ENCODE data around the gene ABLIM2.

ABLIM2 gene

DNA sequence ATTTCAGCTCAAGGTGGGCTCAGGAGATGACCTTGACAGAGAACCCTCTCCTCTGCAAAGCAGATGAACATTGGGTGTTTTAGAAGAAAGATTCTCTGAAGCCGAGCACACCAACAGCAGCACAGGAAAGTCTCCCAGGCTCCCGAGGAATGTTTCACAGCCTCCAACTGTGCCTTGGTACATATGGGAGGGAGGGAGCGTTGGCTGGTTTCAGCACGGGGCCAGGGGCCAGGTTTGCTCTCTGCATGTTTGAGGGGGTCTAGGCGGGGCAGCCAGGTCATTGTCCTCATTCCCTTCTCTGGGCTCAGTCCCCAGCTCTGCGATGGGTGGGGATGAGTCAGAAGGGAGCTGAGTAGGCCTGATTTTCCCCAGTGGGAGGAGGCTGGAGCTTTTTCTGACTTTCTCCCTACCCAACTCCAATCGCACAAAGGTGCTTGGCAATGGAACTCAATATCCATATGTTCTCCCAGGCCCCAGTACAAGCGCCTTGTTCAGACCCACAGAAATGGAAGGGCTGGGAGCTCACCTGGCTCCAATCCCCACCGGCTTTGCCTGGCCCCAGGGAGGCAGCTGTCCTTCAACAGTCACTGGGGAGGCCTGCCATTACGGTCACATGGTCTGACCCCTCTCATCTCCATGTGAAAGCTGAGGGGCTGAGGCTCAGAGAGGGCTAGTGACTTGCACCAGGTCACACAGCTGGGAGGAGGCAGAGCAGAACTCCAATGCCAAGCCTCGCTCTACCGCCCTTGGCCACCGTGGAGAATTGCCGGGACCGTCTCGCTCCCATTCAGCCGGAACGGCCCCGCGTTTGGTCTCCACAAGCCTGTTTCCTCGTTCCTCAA is 110.6 kb downstream of the ABLIM2 start:
- no peak for DNase-seq (ENCODE audit: low read depth, low spot score)

DNA sequence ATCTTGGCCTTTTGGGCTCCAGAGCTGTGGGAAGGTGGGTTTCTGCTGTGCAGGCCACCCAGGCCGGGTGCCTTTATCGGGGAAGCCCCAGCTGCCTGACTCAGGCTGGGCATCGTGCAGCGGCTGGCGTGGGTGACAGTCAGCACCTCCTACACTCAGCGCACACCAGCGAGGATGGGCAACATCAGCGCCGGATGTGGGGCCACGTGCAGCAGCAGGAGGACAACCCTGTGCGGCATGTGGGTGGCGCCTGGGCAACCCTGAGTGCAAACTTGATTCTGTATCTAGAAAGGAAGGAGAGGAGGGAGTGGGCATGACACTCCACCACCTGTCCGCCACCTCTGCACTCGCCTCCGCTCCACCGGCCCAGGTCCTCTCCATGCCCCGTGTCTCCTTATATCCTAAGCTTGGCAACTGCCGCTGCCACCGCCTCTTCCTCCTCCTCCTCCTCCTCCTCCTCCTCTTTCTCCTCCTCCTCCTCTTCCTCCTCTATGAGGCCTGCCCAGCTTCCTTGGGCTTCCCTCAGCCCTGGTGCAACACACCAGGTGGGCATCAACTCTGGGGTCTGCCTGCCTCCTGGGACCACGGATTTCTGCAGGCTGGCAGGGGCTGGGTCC is 111.6 kb downstream of the ABLIM2 start:
- no peak for DNase-seq (ENCODE audit: low read depth, low spot score)

DNA sequence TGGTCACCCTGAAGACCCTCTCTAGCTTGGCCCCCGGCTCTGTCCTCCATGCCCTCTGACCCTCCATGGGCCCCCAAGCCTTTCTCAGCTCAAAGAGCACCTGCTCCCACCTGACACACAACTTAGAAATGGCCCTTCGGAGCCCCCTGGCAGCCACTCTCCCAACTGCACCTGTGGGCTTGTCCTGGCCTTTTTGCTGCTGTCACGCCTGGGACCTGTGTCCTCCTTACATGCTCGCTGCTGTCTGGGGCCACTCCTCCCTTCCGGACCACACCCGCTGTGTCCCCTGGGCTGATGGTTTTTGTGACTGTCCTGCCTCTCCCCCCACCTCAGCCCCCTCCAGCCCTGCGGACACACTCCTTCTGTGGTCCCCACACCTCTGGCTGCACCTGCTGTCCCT is 112.7 kb downstream of the ABLIM2 start:
- no peak for DNase-seq (ENCODE audit: low read depth, low spot score)

DNA sequence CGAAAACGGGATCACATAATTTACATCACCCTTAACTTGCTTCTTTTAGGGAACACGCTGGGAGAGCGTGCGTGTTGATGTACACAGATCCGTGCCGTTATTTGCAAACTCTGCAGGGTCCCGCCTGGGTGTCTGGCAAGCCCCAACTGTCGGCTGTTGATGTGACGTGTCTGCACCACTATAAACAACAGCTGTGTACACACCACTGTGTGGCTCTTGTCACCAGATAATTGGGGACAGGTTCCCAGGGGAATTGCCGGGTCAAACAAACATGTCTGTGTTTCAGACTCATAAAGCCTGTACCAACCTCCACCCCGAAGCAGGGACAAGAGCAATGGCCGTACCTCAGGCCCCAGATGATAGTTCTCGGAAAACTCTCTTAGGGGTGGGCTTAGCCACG is 113.9 kb downstream of the ABLIM2 start:
- no peak for DNase-seq (ENCODE audit: low read depth, low spot score)

DNA sequence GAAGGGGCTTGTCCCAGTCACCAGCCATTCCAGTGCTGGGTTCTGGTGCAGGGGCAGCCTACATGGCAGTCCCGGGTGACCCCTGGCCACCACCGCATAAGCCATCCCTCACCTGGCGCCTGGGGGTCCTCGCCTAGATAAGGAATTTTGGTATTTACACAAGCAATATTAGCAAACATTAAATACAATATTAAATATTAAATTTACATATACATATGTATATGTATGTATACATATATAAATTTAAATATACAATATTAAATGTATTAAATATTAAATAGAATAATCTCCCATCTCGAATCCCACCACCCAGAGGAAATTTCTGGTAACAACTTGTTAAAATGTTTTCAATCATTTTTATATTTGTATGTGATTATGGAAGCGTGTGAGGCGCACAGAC is 114.4 kb downstream of the ABLIM2 start:
- DNase-seq (ENCODE audit: low read depth, low spot score): no peak

DNA sequence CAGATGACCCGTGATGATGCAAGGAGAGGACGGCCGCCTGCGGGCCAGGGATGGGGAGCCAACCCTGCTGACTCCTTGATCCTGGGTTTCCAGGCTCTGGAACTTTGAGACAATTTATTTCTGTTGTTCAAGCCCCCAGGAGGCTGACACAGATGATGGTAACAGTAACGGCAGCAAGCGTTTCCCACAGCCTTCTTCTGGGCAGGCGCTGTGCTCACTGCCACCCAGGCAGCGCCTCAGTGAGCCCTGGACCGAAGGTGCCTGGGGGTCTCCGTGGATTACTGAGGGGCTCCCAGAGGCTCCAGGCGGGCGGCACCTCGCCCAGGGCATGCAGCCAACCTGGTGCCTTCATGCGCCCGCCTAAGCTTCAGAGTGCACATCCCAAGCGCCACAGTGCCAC is 115.0 kb downstream of the ABLIM2 start:
- DNase-seq (ENCODE audit: low read depth, low spot score): no peak

DNA sequence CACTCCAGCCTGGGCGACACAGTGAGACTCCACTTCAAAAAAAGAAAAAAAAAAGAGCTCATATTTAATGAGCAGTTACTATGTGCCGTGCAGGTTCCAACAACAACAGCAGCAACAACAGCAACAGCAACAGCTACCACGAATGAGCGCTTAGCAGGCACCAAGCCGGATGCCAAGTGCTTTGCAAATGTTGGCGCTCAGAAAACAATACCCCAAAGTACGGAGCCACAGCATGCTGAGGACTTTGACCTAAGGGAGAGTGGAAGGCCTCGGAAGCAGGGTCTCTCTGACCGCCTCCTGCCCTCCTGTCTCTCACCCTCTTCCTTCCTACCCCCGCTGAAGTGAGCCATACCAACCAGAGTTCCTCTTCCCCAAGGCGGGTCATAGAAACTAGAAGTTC is 116.7 kb downstream of the ABLIM2 start:
- DNase-seq (ENCODE audit: low read depth, low spot score): no peak

DNA sequence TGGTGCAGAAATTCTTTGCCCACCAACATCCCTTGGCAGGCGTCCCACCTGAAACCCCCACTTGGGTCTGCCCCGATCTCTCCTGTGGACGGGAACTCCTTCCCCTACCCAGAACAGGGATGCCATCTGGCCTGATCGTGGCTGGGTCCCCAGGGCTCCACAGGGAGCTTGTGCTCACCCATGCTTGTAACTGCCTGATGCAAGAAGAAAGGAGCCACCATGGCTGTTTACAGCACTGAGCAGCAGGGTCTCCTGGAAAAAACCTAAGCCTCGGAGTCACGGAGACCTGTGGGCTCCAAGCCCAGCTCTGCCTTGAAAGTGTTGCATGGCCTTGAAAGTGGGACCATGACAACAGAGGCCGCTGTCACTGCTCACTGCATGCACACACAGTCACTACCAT is 117.4 kb downstream of the ABLIM2 start:
- DNase-seq (ENCODE audit: low read depth, low spot score): no peak

DNA sequence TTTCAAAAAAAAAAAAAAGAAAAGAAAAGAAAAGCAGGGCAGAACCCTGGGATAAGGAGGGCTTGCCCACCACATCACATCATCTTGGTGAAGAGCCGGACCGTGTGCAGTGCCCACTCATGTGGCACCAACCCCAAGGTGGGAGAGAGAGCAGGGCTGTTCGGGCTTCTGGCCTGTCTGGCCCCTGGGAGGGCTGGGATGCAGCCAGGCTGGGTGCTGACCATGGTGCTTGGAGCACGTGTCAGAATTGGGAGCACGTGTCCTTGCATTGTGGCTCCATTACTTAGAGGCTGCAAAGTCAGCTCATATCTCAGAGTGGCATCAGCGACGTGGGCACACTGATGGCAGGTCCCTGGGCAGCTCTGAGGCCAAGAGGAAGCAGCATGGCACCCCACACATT is 118.0 kb downstream of the ABLIM2 start:
- DNase-seq (ENCODE audit: low read depth, low spot score): no peak

DNA sequence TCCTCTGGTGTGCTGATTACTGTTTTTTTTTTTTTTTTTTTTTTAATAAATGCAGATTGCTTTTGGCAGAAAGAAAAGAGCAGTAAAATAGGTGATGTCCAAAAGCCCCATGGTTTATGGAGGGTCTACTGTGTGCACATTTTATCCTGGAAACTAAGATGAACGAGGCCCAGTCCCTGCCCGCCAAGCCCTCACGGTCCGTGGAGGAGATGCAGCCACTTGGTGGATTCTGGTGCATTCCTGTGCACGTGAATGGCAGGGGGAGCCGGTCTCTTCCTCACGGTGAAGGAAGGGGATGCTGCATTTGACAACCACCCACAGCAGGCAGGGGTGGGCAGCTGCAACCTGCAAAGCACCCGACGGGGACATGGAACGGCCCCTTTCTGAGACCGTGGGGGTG is 118.8 kb downstream of the ABLIM2 start:
- DNase-seq (ENCODE audit: low read depth, low spot score): no peak

DNA sequence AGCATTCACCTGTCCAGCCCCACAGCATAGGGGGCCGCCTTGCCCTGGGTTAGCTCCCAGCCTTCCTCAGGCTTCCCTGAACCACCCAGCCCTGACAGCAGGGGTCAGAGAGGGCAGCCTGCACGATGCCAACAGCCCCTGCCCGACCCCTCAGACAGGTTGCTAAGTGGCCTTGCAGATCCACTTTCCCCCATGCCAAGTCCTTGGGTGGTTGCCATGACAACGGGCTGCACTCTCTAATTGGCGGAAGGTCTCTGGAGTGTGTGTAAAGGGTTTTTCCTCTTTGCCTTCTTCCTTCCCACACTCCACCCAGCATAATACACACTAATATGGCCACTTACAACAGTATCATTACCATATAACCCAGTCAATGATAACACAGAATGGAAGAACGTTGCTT is 119.3 kb downstream of the ABLIM2 start:
- no peak for DNase-seq (ENCODE audit: low read depth, low spot score)

DNA sequence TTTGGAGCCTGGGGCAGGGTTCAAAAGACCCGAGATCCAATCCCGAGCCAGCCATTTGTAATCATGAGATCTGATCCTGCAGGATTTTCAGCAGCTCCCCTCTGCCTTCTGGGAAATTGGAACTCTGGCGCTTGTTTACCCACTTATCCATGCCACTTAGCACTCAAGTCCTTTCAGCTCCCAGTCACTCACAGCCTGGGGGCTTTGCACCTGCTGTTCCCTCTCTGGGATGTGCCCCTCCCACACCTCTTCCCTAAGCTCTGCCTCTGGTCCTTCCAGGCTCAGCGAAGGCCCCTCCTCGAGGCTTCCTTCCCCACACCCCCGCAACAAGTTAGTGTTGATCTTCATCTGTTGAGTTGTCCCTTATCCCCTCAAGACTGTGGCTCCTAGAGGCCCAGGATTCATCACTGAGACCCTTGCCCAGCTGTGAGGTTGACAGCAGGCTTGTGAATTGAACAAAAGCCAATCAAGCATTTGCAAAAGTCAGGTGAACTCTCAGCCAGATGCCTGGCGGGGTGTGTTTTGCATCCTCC is 119.8 kb downstream of the ABLIM2 start:
- no peak for DNase-seq (ENCODE audit: low read depth, low spot score)

DNA sequence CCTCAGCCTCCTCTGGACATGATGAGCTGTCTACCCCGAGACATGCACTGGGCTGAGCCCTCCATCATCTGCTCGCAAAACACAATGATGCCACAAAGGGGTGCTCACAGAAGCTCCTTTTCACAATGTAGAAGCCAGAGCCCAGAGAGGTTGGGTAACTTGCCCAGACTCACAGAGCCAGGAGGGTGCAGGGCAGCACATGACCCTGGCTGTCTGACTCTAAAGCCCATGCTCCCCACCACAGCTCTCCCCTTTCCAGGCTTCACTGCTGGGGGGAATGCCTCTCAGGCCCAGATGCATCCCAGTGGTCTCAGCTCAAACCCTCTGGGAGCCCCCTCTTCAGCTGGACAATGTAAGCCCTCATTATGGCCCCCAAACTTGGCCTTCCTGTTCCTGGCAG is 120.5 kb downstream of the ABLIM2 start:
- no peak for DNase-seq (ENCODE audit: low read depth, low spot score)

DNA sequence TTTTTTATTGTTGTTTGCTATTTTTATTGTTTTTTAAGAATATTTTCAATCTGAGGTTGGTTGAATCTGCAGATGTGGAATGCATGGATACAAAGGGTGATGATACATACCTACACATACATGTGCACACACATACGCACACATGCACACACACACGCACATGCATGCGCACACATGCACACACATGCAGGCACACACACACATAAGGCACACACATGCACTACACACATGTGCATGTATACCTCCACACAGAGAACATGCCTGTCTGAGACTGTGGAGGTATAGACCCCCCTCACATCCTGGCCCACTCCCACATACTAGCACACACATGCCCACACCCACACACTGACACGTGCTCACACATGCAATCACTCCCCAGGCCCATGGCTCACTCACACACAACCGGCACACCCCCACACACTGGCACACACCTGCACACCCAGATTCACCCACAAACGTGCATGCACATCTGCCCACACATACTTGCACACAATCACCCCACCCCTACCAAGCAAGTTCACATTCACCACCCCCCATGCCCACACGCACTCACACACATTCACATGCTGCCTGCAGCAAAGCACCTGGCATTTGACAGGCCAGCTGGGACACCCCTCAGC is 121.4 kb downstream of the ABLIM2 start:
- DNase-seq (ENCODE audit: low read depth, low spot score): no peak

DNA sequence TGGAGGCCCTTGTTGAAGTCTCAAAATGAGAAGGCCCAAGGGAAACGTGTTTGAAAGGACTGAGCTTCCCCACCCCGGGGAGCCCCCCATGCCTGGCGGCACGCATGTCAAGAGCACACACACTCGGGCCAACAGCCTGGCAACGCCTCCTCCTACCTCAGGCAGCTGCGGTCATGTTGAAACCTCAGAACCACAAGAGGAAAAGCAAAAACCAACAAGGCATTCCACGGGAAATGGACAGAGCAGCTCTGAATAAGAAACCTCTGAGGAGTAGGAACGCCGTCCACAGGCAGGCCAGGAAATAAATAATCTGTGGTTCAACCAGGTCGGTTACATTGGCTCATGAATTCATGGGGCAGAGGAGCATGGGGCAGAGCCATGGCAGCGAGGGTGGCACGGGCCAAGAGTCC is 123.2 kb downstream of the ABLIM2 start:
- no peak for DNase-seq (ENCODE audit: low read depth, low spot score)

DNA sequence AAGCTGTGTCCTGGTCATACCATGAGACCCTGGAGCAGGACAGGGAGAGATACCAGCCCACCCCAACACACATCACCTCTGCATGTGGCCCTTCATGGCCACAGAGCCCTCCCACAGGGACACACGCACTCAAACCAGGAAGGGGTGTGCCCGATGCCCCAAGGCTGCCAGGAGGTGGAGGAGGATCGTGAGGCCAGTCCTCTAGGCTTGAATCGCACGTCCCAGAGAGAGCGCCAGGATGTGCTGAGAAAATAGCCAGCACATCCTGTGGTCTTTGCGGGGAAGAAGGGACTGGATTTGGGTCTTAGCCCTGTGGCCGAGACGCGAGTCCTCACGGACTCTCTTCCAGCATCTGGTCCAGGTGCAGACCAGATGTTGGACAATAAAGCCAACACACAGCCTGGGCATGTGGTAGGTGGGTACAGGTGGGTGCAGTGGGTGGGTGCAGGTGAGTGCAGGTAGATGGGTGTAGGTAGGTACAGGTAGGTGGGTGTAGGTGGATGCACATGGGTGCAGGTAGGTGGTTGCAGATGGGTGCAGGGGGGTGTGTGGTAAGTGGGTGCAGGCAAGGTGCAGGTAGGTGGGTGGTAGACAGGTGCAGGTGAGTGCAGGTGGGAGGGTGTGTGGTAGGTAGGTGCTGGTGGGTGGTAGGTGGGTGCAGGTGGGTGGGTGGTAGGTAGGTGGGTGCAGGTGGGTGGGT is 124.6 kb downstream of the ABLIM2 start:
- DNase-seq (ENCODE audit: low read depth, low spot score): no peak

DNA sequence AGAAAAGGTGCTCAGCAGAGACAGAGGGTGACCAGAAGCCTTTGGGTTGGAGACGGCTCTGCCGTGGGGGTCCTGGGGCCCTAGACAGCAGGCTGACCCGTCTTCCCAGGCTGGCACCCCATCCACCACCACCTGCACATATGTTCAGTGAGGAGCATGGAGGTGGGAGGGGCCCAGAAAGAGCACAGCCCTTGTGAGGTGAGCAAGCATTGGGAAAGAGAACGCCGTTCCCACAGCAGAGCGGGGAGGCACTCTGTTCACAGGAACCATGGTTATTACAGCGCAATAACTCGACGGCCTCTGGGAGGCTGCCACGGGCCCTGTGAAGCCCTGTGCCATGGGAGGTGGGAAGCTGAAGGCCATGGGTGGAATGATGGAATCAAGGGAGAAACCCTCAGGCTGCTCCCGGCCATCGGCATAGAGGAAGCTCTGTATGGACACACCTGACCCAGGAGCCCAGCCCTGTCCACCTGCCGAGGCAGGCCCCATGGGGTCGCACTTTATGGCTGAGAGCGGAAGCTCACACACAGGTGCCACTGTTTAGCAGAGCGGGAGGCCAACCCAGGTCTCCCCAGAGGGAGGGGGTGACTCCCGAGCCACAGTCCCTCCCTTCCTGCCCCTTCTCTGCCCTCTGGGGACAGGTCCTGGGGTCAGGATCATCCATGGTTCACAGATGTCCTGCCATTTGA is 125.4 kb downstream of the ABLIM2 start:
- DNase-seq (ENCODE audit: low read depth, low spot score): no peak

DNA sequence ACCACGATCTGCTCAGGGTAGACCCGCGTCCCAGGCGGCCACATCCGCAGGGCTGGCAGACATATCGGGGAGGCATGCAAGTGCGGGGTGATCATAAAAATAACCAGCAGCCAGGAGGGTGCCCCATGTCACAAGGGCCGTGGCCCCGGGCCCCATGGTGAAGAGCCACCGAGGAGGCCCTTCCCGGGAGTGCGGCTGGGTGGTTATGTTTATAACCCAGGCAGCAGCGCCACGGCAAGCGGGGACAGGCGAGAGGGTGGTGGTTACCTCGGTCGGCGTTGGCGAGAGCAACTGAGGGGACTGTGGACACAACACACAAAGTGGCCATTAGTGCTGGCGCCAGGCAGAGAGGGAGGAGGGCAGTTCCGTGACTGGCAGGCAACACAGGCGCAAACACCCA is 126.2 kb downstream of the ABLIM2 start:
- no peak for DNase-seq (ENCODE audit: low read depth, low spot score)

DNA sequence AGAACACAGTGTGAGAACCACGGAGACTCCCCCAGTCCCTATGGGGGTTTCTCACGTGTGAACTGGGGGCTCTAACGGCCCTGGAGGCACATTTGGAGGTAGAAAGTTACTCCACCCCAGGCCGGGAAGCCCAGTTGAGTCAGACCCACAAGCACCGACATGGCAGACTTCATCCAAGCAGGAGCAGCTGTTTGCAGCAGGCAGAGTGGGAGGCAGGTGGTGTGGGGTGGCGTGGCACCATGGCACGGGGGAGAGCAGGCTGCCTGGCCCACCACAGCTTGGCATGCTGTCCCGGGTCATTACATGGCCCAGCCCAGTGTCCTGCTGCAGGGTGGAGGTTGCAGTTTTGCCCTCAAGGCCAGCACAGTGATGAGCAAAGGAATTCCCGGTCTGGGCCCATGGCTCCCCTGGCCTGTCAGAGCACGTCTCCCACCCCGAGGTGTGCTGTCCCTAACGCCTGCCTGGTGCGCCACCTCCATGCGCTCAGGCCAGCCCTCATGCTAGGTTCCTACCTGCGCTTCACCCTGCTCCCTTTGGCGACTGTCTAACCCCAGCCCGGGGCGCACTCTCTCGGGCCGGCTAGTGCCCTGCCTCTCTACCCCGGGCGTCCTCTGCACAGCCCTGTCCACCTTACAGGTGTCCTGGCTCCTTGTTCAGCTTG is 128.4 kb downstream of the ABLIM2 start:
- no peak for DNase-seq (ENCODE audit: low read depth, low spot score)

DNA sequence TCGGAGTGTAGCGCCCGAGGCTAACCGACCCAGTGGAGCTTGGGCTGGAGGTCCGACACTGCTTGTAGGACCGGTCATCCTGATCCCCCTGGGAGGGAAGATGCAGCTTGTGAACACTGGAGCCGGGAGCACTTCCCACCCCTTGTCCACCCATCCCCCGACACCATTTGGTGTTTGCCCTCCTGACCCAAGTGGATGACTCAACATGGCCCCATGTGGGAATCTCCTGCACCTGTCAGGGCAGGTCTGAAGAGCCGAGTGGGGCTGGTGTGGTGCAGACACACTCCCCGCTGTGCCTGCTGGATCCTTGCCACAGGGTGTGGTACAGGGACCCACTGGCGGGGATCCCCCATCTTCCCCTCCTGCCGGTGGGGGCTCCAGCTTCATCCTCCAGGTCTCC is 128.9 kb downstream of the ABLIM2 start:
- DNase-seq (ENCODE audit: low read depth, low spot score): no peak
